GM18873 (cell line): ENCODE measurements around the gene GFPT1.
"Not testable (repeated sequence)": the region's sequence is repeated elsewhere in the genome, so short reads cannot be mapped to it uniquely, and the experiment has no call there.

Experiments
- ATAC-seq: cut with Tn5 transposase; IDR thresholded peaks from one replicate; pipeline ENCODE4 v1.9.1; 2021; ENCODE audit warnings: mild to moderate bottlenecking, moderate library complexity, moderate number of reproducible peaks; ENCODE audit not compliant: unreplicated experiment, low FRiP score

Gene GFPT1

DNA sequence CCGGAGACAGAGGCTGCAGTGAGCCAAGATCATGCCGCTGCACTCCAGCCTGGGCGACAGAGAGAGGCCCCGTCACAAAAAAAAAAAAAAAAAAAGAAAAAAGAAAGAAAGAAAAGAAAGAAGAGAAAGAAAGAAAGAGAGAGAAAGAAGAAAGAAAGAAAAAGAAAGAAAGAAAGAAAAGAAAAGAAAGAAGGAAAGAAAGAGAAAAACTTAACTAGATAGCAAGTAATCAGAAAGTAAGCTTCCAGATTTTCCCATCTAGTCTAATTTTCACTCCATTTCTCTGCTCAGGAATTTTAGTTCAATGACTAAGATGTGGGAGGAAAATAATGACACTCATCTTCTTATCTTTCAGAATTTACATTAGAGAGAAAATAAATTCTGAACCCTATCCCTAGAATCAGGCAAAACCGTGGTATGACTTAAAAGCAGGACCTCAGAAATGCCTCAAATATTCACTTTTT, 2.4 kb downstream of the GFPT1 start:
- no peak for ATAC-seq

DNA sequence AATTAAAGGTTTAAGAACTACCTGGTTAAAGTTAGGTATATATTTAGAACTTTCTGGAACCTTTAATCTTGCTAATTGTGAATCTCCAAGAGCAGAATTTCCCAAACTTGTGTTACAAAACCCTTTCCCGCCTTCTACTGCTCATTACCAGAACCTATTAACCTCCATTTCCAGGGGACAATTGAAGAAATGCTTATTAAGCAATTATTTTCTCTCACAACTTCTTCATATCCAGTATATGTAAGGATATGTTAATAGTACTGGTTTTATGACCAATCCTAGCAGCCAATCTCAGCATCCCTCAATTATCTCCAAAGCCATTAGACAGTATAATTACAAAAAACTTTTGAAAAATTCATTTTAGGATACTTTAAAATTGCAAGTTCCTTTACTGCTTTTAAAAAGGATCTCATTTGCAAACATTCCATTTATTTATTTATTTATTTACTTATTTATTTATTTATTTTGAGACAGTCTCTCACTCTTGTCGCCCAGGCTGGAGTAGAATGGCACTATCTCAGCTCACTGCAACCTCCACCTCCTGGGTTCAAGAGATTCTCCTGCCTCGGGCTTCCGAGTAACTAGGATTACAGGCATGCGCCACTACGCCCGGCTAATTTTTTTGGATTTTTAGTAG, 3.7 kb downstream of the GFPT1 start:
- no peak for ATAC-seq

DNA sequence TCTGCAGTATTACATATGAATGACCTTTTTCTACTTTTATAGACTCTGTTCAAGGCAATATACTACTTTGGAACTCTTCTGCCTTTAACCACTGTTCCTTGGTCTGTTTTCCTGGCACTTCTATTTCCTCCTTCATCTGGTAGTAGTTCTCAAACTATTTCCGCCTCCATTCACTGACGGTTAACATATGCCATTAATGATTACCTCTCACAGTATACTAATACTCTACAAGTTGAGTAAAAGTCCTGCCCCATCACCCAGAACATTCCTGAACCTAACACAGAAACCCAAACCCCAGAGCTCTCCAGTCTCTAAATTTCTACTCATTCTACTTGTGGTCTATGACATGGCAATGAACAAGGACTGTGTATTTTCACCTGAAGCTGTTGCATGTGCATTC, 4.5 kb downstream of the GFPT1 start:
- ATAC-seq = no peak

DNA sequence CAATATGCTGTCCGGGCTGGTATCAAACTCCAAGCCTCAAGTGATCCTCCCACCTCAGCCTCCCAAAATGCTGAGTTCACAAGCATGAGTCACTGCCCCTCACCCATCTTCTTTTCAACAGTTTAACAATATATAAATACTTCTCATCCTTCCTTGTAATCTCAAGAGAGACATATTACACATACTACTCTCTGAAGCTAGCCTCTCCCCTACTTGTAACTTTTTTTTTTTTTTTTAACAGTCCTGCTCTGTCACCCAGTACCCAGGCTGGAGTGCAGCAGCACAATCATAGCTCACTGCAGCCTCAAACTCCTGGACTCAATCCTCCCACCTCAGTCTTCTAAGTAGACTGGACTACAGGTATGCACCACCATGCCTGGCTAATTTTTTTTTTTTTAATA, 5.7 kb downstream of the GFPT1 start:
- no peak for ATAC-seq

DNA sequence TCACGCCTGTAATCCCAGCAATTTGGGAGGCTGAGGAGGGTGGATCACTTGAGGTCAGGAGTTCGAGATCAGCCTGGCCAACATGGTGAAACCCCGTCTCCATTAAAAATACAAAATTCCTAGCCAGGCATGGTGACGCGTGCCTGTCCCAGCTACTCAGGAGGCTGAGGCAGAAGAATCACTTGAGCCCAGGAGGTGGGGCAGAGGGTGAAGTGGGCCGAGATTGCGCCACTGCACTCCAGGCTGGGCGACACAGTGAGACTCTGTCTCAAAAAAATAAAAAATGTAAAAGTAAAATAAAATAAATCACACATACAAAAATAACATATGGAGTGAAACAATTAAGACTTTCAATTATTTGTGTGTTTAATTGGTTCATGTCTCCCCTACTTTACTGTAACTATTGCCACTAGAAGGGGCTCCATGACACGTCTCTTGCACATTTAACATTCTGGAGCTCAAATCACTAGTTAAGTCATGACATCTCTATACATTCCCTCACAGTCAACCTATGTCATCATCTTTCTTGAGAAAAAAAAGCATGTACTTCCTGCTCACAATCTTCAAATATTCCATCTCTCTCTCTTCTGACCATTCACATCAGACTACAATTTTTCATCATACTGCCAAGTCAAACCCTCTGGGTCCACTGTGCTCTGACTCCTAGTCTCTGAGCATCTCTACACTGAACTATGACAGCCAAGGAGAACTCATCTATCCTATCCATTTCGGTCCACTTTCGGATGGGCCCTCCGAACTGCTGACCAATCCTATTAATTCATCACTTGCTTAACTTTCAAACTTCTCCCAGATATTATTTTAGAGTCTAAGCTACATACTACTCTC, 6.7 kb downstream of the GFPT1 start:
- no peak for ATAC-seq

DNA sequence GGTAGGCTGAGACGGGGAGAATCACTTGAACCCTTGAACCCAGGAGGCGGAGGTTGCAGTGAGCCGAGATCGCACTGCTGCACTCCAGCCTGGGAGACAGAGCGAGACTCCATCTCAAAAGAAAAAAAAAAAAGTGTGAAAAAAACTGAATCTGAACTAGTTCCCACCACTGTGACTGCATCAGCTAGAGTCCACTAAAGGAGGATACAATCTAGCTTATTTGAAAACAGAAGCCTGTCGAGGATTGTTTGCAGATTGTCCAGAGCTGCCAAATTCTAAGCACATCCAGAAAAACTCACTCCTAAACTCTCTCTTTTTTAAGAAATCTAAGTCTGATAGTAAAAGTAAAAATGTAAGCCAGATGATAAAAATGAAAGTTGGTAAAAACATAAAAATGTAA, 10.6 kb downstream of the GFPT1 start:
- no peak for ATAC-seq

DNA sequence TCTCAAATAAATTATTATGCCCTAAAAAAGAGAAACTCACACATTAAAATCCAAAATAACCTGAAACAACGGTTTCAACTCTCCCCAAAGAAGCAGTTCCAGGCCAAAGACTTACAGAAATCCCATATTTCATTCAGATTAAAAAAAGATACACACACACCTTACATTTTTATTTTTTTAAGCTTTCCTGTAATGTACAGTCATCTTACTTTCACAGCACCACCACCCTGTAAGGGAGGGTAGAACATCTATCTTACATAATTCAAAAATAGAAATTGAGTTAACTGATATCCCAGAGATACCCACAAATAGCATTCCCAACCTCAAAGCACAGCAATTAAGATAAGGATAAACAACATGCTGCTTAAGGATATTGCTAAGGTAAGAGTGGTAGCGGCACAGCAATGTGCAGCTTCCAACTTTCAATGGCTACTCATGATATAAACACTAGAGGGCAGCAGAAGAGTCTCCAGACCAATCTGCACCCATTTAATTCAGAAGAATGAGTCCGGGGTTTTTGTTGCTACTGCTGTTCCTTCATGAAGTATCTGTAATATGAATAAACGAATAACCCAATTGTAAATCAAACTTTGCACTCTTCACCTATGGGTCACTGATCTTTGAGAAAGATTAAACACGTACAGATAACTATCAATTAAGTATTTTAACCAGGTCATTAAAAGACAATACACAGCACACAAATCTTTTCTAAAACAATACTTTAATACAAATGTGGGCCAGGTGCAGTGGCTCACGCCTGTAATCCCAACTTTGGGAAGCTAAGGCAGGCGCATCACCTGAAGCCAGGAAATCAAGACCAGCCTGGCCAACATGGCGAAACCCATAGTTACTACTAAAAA, 11.3 kb downstream of the GFPT1 start:
- no peak for ATAC-seq

DNA sequence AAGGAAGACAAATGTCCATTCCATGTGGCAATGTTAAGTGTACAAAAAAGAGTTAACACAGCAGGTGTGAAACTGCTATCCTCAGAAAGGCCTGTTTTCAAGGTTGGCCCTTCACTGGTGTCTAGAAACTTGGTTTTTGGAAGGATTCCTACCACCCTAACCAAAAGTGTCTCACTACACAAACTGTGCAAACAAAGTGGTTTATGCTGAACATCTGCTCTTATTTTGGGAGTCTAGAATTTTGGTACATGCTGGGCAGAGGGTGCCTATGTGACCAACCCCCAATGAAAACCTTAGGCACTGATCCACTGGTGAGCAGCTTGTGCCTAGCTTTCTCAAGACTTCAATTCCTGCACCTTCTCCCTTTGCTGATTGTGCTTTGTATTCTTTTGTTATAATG, 14.3 kb downstream of the GFPT1 start:
- ATAC-seq = no peak

DNA sequence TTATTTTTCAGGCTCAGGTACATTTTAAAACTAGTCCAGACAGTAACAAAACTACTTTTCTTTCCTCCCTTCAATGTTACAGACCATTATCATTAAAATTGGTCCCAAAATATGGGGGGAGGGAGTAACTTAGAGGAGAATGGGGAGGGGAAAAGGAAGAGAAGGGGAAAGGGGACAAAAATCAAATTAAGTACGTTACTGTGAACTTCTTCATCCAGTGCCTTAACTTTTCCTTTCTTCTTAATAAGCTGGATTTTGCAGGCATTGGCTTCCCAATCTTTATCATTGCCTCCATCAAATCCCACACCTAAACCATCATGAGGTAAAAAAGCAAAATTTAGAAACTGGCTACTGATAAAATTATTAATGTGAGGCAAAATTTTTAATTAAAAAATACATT, 17.2 kb downstream of the GFPT1 start:
- ATAC-seq = no peak

DNA sequence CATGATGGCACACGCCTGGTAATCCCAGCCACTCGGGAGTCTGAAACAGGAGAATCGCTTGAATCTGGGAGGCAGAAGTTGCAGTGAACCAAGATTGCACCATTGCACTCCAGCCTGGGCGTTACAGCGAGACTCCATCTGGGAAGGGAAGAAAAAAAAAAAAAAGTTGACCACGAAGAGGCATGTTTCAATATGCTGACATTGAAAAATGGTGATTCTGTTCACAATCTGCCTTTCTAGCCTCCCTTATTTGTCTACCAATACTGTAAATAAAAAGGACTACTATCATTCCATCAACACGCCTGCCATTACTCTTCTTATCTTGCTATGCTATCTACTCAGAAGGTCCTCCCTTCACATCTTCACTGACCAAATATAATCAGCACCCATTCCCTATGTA, 18.4 kb downstream of the GFPT1 start:
- ATAC-seq = no peak

DNA sequence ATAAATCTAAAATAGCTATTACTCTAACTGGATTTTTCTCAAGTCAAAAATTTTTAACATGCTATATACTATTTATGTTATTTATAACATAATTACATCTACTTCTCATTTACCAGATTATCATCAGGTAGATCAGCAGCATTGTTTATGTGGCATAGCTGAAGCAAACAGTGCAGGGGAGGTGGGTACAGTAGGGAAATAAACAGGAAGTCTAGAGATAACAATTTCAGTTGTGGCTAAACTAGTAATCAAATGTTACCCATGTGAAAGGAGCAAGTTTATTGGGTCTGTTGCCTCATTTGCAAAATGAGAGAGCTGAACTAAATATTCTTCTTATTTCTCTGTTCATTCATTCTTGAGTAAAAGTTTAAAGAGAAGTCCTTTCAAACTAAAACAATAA, 27.7 kb downstream of the GFPT1 start:
- no peak for ATAC-seq

DNA sequence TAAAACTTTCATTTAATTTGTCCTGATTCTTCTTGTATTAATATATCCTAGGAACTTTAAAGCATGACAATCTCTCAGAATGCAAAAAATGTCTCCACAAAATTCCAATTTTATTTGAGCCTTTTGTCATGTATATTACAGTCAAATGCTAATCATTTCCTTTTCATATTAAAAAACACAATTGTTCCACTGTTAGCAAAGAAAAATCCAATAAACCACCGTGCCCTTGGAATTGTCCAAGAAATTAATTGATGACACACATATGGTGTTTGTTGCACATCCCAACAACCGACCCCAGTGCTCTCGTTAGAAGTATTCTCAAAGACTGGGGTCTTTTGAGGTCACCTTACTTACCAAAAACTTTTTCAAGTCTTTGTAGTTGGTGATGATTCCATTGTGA, 28.1 kb downstream of the GFPT1 start:
- no peak for ATAC-seq

DNA sequence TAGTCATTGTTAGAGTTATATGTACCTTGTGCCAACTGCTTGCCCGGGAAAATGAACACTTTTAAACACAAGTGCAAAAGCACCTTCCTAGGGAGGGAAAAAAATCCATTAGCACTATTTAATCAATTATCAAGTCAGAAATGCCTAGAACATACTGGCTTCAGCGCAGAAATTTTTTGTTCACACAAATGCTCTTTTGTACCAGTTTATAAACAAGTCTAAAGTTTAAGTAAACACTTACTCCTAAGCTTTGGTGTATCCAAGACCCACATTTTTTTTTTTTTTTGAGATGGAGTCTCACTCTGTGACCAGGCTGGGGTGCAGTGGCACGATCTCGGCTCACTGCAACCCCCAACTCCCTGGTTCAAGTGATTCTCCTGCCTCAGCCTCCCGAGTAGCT, 30.6 kb downstream of the GFPT1 start:
- no peak for ATAC-seq

DNA sequence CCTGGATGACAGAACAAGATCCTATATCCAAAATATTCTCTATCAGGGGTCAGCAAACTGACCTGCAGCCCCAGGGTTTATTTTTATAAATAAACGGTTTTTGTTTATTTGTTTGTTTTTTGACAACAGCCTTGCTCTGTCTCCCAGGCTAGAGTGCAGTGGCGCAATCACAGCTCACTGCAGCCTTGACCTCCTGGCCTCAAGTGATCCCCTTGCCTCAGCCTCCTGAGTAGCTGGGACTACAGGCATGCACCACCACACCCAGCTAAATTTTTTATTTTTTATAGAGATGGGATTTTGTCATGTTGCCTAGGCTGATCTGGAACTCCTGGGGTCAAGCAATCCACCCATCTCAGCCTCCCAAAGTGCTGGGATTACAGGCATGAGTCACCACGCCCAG, 32.1 kb downstream of the GFPT1 start:
- ATAC-seq = not testable (repeated sequence)

DNA sequence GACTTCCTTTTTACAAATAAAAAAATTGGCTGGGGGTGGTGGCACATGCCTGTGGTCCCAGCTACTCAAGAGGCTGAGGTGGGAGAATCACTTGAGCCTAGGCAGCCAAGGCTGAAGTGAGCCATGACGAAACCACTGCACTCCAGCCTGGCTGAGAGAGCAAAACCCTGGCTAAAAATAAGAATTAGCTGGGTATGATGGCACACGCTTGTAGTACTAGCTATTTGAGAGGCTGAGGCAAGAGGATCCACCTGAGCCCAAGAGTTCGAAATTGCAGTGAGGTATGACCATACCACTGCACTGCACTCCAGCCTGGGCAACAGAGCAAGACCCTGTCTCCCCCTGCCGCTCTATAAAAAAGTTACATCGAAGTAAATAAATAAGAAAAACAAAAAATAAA, 33.7 kb downstream of the GFPT1 start:
- ATAC-seq = no peak

DNA sequence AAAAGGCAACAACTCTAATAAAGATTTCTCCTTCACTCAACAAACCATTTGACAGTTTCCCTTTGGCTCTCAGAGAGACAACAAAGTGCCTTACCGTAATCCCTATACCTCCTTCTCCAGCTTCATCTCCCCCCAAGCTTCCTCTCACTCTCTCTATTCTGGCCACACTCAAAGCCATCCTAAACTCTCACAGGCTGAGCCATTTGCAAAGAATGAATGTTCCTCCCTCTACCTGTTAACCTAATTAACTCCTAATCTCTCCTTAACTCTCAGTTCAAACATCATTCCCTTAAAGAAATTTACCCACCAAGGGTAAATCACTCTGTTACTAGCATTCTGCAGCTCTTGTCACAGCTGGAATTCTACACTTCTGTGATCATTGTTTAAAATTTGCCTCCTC, 38.2 kb downstream of the GFPT1 start:
- no peak for ATAC-seq

DNA sequence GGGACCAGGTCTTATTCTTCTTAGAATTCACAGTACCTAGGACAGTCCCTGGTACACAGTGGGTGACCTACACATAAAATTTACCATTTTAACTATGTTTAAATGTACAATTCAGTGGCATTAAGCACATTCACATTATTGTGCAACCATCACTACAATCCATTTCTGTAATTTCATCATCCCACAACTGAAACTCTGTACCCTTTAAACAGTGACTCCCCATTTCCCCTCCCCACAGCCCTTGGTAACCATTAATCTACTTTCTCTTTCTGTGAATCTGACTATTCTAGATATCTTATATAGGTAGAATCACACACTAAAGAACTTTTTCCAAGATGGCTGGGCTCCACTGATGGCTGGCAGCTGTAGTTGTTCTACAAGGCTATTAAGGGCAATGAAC, 41.6 kb downstream of the GFPT1 start:
- ATAC-seq = no peak

DNA sequence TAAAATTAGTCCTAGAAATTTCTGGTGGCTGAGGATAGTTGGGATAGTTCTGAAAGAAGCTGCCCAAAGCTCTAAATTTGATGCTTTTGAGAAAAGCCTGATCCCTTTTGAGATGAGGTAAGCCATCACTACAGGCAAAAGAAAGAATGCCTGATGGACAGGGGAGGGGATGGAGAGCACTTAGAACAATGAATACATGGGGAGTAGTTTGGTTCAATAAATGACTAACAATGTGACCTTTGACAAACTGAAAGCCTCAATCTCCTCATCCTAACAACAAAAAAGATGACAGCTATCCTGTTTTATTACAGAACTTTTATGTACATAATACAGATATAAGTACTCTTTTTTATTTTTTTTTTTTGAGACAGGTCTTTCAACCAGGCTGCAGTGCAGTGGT, 42.7 kb downstream of the GFPT1 start:
- ATAC-seq = no peak

DNA sequence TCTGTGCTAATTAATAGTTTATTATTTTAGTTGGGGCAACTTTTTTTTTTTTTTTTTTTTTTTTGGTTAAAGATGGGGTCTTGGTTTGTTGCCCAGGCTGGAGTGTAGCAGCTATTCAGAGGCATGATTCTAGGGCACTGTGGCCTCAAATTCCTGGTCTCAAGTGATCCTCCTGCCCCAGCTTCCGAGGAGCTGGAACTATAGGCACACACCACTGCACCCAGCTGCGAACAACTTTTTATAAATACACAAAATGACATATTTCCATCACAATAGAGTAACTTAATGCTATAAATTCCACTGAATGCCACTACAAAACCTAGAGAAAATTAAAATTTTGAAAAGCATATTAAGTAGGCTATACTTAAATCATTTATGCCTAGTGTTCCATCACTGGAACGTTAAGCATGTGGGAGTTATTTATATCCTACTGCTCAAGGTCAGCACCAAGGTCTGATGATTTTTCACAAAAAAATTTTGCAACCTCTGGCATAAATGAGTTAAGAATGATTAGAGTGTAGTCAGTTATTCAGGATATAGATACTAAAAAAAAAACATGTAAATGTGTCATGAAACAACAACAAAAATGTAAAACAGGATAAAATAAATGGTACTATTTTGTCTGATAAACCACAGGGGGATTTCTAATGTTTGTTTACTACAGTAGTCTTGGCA, 46.8 kb downstream of the GFPT1 start:
- ATAC-seq = no peak

DNA sequence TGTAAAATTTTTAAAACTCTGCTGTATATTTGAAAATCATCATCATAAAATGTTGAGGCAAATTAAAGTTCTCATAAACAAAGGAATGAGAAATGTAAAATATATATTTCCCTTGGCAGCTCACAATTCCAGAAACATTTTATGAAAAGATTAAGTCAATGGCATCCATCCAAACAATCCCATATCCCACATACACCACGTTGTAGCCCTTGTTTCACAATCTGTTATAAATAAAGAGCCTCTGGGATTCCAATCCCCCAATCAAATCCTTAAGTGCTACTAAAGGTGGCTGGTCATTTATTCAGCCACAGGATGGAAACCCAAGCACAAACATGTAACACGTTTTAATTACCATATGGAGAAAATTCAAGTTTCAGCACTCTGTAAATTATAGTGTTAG, 51.7 kb downstream of the GFPT1 start:
- ATAC-seq = no peak

DNA sequence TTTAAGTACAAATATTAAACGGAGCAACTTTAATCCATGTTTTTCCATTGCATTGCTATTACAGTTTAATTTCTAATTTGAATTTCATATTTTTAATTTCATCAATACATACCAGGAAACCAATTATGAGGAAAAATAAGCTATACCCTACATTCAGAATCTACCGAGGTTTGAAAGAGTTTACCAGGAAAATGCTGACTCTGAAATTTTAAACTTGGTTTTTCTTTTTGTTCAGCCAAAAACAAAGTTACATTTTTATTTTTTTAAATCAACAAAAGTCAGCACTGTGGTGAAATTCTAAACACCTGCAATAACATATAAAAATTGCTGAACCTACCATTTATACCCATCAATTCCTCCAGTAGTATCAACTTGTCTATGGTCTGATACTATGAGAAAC, 53.7 kb downstream of the GFPT1 start:
- no peak for ATAC-seq
